GM19463 (cell line): ENCODE data around the gene STK11.
"Not testable (repeated sequence)": the region's sequence is repeated elsewhere in the genome, so short reads cannot be mapped to it uniquely, and the experiment has no call there.

Source experiments
- ATAC-seq: cut with Tn5 transposase; IDR thresholded peaks from one replicate; pipeline ENCODE4 v1.9.1; 2021; ENCODE audit warnings: mild to moderate bottlenecking, moderate library complexity; ENCODE audit not compliant: unreplicated experiment

Gene STK11

GRCh38 chr19:1169411-1169791 is 36.2 kb upstream of the STK11 start:
- ATAC-seq, result no peak

DNA sequence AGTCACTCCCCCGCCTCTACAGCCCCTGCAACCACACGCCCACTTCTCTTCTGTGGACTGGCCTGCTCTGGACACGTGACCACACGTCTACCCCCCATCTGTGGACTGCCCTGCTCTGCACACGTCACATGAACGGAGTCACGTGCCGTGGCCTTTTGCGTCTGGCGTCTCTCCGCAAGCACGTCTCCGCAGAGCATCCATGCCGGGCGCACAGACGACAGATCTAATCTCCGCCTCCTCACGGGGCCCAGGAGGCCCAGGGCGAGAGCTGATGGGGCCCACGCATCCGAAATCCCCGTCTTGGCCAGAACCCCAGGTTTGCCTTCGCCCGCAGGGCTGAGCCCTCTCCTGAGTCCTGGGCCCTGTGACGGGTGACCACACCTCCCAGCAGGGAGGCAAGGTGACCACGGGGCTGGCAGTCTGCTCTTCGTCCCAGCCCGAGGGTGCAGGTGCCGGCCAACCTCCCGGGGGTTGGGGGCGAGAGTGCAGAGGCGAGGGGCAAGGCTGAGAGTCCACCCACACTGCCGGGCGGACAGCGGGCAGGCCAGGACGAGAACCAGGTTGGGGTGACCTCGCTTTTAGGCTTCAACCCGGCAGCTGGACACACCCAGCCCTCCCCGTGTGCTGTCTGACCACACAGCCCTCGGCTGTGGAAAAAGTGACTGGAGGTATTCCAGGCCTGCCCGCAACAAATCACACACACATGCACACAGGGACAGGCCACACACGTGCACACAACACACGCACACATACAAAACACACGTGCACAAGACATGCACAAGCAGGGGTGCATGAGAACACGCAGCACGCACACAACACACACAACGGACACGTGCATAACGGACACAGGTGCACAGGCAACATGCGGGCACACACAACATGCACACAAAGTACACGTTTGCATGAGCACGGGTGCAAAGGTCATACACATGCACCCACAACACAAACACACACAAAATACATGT is 35.4 kb upstream of the STK11 start:
- ATAC-seq, result no peak

DNA sequence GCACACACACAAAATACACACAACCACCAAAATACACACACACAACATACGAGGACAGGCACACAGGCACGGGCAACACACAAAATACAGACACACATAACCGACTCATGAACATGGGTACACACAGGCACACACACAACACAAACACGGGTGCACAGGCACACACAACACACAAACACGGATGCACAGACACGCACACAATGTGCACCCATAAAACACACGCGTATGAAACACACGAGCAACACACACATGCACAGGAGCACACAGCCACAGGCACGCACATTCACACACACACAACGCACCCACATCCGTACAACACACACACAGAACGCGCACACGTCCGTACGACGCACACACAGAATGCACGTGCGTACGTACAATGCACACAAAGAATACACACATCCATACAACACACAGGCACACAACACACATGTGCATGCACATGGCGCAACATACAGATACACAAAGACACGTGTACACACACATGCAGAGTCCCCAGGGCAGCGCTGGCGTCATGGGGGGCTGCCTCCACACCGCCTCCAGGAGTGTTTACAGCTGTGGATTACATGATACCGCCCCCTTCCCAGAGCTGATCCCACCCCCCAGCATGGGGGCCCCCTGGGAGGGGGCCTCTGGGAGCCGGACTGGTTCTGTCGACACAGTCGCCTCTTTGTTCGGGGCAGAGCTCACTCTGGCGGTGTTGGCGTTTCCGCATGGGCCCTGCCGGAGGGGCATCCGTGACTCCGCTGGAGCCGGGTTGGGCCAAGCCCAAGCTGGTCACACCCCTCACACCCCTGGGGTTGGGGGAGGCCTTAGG is 34.4 kb upstream of the STK11 start:
- ATAC-seq, result no peak

DNA sequence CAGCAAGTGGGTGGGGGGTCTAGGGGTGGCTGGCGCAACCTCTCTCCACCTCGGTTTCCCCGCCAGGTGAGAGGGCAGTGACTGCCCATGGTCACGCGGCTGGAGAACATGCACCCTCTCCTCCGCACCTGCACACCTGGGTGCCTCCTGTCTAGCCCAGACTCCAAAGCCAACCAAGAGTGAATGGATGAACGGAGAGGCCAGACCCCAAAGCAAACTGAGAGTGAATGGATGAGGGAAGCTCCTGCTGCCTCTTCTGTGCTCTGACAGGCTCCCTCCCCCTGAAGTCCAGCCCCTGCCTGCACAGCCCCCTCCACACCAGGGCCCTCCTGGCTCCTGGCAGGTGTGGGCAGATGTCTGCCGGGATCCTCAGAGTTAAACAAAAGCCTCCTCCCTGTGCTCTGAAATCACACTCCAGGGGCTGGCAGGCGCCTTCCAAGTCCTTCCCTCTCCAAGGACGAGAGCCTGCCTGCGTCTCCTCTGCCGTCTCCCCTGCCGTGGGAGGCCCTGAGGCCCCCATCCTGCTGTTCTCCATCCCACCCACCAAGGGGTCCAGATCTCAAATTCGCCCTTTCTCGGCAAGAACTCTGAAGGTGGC is 33.7 kb upstream of the STK11 start:
- no peak for ATAC-seq

DNA sequence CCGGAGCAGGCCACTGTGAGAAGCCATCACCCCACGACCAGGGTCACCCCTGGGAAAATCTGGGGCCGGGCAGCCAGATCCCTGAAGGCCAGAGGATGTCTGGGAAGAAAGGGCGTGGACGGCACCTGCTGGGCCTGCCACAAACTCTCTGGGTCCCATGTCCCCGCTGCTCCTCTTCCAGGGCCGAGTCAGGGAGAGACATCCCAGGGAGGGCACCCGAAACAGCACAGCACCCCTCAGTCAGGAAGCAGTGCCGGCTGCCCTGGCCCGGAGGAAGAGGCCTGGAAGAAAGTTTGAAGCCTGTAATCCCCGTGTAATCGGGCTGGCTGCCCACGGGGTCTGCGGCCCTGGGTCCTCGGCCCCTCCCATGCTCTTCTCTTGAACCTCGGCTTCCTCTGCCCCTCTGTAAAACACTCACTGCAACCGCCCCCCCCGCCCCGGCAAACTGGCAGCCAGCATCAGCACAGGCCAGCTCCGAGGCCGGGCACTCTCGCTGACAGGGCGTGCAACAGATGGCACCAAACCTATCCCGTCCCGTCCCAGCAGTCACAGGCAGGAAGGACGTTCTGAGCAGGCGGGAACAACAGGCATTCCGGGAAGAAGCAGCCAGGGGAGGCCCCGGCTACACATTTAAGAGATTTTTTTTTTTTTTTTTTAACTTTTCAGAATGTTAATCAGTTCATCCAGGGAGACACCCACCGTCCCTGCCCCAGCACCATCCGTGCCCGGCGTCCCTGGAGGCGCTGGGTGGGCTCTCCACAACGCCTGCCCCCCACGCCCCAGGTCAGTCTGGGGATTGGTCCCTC is 33.0 kb upstream of the STK11 start:
- no peak for ATAC-seq

DNA sequence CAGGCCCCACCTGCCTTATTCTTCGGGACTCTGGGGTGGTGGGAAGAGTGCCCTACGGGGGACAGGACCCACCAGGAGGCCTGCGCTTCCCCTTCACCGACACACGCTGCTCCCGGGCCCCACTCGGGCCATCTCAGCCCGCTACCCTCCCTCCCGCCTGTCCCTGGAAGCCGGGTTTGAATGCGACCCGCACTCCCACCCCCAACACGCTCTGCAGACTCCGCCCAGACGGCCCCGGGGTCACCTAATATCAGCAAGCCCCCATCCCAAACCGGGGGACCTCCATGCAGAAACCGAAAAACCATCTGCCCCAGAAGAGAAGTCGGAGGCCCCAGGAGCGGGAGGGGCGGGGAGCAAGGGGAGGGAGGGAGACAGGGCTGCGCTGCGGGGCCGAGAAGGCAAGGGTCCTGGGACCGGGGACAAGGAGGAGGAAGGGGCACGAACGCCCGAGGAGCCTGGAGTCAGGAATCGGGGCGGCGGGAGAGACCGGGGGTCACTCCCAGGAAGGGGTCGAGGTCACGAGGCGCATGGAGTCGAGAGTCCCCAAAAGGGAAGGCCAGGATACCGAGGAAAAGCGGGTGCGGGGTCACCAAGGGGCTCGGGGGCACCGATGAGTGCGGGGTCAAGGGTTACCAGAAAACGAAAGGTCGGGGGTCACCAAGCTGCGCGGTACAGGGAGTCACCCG is 32.3 kb upstream of the STK11 start:
- no peak for ATAC-seq

DNA sequence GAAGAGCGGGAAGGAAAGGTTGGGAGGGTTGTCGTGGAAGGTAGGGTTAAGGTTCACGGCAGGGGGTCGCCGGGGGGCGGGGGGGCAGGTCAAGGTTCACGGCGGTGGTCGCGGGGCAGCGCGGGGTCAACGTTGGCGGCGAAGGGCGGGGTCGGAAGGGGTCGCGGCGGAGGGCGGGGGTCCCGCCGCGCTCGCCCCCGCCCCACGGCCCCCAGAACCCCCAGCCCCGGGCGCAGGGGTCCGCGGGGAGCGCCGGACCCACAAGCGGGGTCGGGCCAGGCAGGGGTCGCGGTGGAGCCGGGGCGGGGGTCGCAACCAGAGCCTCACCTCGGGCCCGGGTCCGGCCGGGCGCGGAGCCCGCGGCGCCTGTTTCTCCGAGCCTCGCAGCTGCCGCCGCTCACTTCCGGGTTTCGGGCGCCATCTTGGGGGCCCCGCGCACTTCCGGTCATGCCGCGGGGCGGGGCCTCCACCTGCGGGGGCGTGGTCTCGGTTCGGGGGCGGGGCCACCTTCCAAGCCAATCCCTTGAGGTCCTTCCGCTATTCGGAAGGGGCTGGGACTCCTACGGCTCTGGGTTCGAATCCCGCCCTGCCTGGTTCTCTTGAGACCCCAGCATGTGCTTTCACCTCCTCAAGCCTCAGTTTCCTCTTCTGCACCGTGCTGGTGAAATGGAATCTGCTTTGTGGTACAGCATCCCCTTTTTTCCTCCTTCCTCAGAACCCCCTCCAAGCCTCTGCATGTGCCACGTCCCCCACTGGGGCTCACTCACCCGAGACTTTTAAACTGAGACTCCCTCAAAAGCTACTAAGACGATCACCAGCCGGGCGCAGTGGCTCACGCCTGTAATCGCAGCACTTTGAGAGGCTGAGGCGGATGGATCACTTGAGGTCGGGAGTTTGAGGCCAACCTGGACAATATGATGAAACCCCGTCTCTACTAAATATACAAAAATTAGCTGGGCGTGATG is 31.5 kb upstream of the STK11 start, which contains the start of gene SBNO2:
SBNO2 (minus strand) TSS at position 424 of the 965 bp plus-strand sequence. CDS start 19,992 bp downstream, outside the sequence.
- ATAC-seq, result no peak

DNA sequence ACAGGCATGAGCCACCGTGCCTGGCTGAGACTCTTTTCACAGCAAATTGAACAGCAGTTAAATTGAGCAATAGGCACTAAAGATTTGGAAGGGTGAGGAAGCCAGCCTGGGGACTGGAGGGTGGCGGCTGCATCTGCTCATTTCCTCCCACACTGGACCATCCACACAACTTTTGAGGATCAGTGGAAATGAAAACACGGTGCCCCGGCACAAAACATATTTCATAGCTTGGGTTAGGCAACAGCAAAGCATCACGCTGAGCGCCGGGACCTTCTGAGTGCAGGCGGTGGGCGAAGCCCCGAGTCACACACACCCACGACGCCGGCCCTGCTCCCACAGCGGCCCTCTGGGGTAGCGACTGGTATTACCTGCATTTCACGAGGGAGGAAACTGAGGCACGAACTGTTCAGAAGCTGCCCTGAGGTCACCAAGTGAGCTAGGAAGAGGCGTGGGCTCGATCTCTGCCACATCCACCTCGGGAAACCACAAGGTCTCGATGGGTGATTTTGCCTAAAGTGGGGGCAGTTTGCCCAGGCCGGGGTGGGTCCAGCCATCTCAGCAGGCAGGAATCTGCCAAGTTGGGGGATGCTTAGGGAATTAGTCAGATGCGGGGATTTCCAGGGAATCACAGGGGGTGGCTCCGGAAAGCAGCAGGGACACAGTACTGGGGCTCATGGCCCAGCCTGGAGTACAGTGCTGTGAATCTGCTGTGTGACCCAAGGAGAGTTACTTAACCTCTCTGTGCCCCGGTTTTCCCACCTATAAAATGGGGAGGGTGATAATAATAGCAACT is 28.1 kb upstream of the STK11 start:
- no peak for ATAC-seq

- no peak for ATAC-seq
Measured at GRCh38 chr19:1181606-1182005, 24.0 kb upstream of the STK11 start.

DNA sequence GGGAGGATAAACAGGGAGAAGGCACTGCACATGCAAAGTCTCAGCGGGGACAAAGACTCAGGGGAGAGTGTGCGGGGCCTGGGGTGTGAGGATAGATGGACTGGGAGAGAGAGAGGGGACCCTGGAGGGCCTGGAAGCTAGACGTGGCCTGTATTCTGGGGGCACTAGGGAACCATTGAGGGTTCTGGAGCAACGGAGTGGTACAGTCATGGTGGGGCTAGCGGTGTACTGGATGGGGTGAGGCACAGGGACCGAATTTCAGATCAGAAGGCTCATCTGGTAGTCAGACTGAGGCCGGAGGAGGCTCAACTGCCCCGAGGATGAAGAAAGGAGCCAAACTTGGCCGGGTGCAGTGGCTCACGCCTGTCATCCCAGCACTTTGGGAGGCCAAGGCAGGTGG is 23.5 kb upstream of the STK11 start:
- ATAC-seq, result no peak

DNA sequence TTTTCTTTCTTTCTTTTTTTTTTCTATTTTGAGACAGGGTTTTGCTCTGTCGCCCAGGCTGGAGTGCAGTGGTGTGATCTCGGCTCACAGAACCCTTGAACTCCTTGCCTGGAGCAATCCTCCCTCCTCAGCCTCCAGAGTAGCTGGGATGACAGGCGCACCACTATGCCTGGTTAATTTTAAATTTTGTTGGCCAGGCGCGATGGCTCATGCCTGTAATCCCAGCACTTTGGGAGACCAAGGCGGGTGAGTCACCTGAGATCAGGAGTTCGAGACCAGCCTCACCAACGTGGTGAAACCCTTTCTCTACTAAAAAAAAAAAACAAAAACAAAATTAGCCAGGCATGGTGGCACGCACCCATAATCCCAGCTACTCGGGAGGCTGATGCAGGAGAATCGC is 22.9 kb upstream of the STK11 start:
- no peak for ATAC-seq

GRCh38 chr19:1183543-1184172 is 21.9 kb upstream of the STK11 start:
- no peak for ATAC-seq

DNA sequence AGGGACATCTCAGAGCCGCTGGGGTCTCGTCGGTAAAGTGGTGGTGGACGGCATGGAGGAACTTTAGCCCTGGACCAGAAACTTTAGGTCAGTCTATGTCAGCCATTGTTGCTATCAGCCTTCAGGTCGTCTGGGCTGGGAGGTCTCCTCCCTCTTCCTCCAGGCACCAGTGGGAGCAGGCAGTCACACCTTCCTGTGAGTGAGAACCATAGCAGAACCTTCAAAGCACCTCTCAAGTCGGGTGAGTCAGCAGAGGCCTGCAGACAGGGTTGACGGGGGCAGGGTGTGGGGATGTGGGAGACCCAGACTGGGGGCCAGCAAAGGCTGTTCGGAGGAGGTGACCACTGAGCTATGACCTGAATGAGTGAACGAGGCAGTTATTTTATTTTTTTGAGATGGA is 16.2 kb upstream of the STK11 start:
- no peak for ATAC-seq

DNA sequence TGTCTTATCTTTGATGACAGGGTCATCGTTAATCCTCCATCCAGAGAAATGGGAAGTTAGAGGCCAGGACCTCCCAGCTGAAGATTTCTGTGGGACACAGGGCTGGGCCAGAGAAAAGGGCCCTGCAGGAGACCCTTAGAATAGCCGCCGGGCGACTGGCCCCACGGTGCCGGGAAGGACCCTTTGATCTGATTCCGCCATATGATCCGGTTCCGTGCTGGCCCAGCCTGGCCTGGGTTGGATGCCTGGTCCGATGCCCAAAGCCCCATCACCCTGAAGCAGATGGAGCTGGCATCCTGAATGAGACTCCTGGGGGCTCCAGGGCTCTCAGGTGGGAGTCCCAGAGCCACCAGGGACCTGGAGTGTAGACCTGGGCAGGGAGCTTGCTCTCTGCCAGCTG is 6.0 kb upstream of the STK11 start:
- no peak for ATAC-seq

DNA sequence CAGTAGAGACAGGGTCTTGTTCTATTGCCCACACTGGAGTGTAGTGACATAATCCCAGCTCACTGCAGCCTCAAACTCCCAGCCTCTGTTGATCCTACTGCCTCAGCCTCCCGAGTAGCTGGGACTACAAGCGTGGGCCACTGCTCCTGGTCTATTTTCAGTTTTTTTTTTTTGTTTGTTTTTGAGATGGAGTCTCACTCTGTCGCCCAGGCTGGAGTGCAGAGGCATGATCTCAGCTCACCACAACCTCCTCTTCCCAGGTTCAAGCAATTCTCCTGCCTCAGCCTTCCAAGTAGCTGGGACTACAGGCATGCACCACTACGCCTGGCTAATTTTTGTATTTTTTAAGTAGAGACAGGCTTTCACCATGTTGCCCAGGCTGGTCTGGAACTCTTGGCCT is 5.0 kb upstream of the STK11 start:
- ATAC-seq, result not testable (repeated sequence)

DNA sequence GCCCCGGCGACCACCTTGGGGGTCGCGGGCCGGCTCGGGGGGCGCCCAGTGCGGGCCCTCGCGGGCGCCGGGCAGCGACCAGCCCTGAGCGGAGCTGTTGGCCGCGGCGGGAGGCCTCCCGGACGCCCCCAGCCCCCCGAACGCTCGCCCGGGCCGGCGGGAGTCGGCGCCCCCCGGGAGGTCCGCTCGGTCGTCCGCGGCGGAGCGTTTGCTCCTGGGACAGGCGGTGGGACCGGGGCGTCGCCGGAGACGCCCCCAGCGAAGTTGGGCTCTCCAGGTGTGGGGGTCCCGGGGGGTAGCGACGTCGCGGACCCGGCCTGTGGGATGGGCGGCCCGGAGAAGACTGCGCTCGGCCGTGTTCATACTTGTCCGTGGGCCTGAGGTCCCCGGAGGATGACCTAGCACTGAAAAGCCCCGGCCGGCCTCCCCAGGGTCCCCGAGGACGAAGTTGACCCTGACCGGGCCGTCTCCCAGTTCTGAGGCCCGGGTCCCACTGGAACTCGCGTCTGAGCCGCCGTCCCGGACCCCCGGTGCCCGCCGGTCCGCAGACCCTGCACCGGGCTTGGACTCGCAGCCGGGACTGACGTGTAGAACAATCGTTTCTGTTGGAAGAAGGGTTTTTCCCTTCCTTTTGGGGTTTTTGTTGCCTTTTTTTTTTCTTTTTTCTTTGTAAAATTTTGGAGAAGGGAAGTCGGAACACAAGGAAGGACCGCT is 729 bp downstream of the STK11 start:
- no peak for ATAC-seq

GRCh38 chr19:1206864-1207450 is 1.4 kb downstream of the STK11 start:
- ATAC-seq, result no peak
